ENCODE data around the gene MAPKAP1. TPM values are rescaled to one million over a fixed set of nuclear protein-coding genes. Genes with fewer than 3 reads are reported as not detected.

MAPKAP1 gene
- total and polyA plus RNA-seq, 9 of the 15 experiments (the other 6 are each of a cell fraction or from before 2014, with no cell fraction given): 2.6 to 82.1 (median 61.1) TPM

DNA sequence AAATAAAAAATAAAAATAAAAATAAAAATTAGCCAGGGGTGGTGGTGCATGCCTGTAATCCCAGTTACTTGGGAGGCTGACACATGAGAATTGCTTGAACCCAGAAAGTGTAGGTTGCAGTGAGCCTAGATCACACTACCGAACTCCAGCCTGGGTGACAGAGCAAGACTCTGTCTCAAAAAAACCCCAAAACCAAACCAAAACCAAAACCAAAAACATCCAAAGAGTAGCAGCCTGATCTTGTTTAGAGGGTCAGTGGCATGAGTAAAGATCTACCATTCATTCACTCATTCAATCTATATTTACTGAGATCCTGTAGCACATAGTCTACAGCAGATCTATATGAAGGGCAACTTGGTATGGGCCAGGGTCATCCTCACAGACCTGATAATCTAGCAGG lies 202.4 kb downstream of the MAPKAP1 start (continued):
- no peak for TF ChIP-seq STAG1 (CRISPR knock-in tag; IDR thresholded peaks at IDR 0.05; ENCODE audit: borderline replicate concordance)
- TF ChIP-seq SRSF1 (IDR thresholded peaks at IDR 0.05; ENCODE audit: low read depth, low read length): no peak

- in situ Hi-C loops (cut with MboI): no loop called here
- Histone ChIP-seq H3K4me1 (replicated peaks in 1 of 2; ENCODE audit: control insufficient read depth in 2 of 2, insufficient read depth in 2 of 2, low read length in 2 of 2) (no peaks in the 10 kb centered on the region), H3K9me3 (replicated peaks; ENCODE audit: control insufficient read depth, insufficient read depth, low read depth, low read length) (no peaks in the 10 kb centered on the region), H3K9me1 (ENCODE audit: control insufficient read depth, insufficient read depth, low read length) (no peaks in the 10 kb centered on the region), H3K27ac (ENCODE audit: extremely low read depth, low read depth, low read length) (no peak overlapping the region), H2AFZ (ENCODE audit: low read depth, low read length) (no peak overlapping the region), H4K20me1 (replicated peaks; ENCODE audit: control insufficient read depth, insufficient read depth, low read length) (no peaks in the 10 kb centered on the region), H3K9ac (ENCODE audit: insufficient read depth in 1 of 2, low read depth in 2 of 2, low read length in 2 of 2) (no peak overlapping the region), H3K79me2 (ENCODE audit: control insufficient read depth, insufficient read depth, low read length) (no peaks in the 10 kb centered on the region), H3K27me3 (ENCODE audit: control insufficient read depth in 2 of 2, insufficient read depth in 2 of 2, low read length in 2 of 2) (no peaks in the 10 kb centered on the region), H3K36me3 (ENCODE audit: control insufficient read depth, insufficient read depth, low read length) (no peaks in the 10 kb centered on the region), H3K4me2 (ENCODE audit: insufficient read depth, low read length) (no peak overlapping the region), H3K4me3 (no peak overlapping the region)
- intact Hi-C loops (cut with micrococcal nuclease): no loop called here
- DNase-seq (ENCODE audit: extremely low read depth in 1 of 4, low spot score in 3 of 4) (no peak), ATAC-seq (no peak), FAIRE-seq (no peak)
- no TSS peak for BruUV-seq (replicated peaks)
- TF ChIP-seq CCNT2 (IDR thresholded peaks at IDR 0.05; ENCODE audit: borderline replicate concordance, extremely low read depth, insufficient read length, low read depth, low read length) (no peak), ZNF133 (CRISPR knock-in tag; IDR thresholded peaks at IDR 0.05) (no peak), BDP1 (IDR thresholded peaks at IDR 0.05; ENCODE audit: insufficient read depth, insufficient read length) (no peak), LEF1 (IDR thresholded peaks at IDR 0.05) (no peak), YY1 (IDR thresholded peaks at IDR 0.05; ENCODE audit: borderline replicate concordance in 1 of 3, control insufficient read depth in 1 of 3, extremely low read depth in 1 of 3, insufficient read depth in 3 of 3, insufficient read length in 1 of 3, insufficient replicate concordance in 2 of 3, low read depth in 1 of 3, low read length in 2 of 3) (no peak), NUFIP1 (IDR thresholded peaks at IDR 0.05; ENCODE audit: partially characterized antibody) (no peak), SAP30 (IDR thresholded peaks at IDR 0.05; ENCODE audit: borderline replicate concordance, insufficient read depth, low read depth, low read length, poor library complexity, severe bottlenecking) (no peak), RNF2 (IDR thresholded peaks at IDR 0.05) (no peak), HNRNPK (IDR thresholded peaks at IDR 0.05; ENCODE audit: low read depth, low read length, poor library complexity, severe bottlenecking) (no peak), KLF1 (tag; IDR thresholded peaks at IDR 0.05) (no peak), TRIM28 (IDR thresholded peaks at IDR 0.05) (no peak), KLF10 (CRISPR knock-in tag; IDR thresholded peaks at IDR 0.05) (no peak), KDM5B (IDR thresholded peaks at IDR 0.05; ENCODE audit: insufficient replicate concordance, low read depth, low read length) (no peak), JUN (IDR thresholded peaks at IDR 0.05; ENCODE audit: borderline replicate concordance, low read depth, low read length) (no peak), JUN (CRISPR knock-in tag; IDR thresholded peaks at IDR 0.05; ENCODE audit: borderline replicate concordance) (no peak), ESRRB (CRISPR knock-in tag; IDR thresholded peaks at IDR 0.05; ENCODE audit: borderline replicate concordance) (no peak), ZNF76 (CRISPR knock-in tag; IDR thresholded peaks at IDR 0.05; ENCODE audit: borderline replicate concordance) (no peak), RFX5 (IDR thresholded peaks at IDR 0.05; ENCODE audit: low read depth, low read length) (no peak), NFIX (CRISPR knock-in tag; IDR thresholded peaks at IDR 0.05; ENCODE audit: low read depth) (no peak)
- TF ChIP-seq, protein P1, sequence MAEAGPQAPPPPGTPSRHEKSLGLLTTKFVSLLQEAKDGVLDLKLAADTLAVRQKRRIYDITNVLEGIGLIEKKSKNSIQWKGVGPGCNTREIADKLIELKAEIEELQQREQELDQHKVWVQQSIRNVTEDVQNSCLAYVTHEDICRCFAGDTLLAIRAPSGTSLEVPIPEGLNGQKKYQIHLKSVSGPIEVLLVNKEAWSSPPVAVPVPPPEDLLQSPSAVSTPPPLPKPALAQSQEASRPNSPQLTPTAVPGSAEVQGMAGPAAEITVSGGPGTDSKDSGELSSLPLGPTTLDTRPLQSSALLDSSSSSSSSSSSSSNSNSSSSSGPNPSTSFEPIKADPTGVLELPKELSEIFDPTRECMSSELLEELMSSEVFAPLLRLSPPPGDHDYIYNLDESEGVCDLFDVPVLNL (CRISPR knock-in tag; IDR thresholded peaks at IDR 0.05; ENCODE audit: low read depth): no peak
- ChIA-PET CTCF (ENCODE audit: low intra/inter-chr PET ratio) (no interaction called here), POLR2A (interaction anchor here (1.0 kb wide), 1 partner anchor 15 kb away, joined by 4 read pairs; no protein-coding TSS in a partner anchor)
- 60% methylated on average over 1 of the region's 1 CpG for WGBS (ENCODE audit: insufficient coverage, low coverage, missing lambda C conversion rate)
Measured at GRCh38 chr9:125497906-125498305, 209.1 kb downstream of the MAPKAP1 start.

All from K562 (cell line).